ENCODE results near the gene PRR22.
"Not testable (repeated sequence)": the region's sequence is repeated elsewhere in the genome, so short reads cannot be mapped to it uniquely, and the experiment has no call there.

The PRR22 gene

DNA sequence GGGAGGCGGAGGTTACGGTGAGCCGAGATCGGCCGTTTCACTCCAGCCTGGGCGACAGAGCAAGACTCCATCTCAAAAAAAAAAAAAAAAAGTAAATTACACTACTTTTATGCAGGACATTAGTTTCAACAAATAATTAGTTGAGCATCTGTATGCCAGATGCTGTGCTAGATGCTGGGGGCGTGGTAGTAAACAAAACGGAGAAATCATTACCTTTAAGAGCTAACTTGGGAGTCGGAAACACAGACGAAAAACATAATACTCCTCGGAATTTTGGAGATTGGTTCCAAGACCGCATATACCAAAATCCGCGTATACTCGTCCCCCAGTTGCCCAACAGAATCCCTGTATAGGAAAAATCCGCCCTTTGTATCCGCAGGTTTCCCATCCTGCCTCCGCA is 7.7 kb upstream of the PRR22 start:
- DNase-seq (ENCODE audit: extremely low read depth in 1 of 2, low read depth in 1 of 2), result no peak

DNA sequence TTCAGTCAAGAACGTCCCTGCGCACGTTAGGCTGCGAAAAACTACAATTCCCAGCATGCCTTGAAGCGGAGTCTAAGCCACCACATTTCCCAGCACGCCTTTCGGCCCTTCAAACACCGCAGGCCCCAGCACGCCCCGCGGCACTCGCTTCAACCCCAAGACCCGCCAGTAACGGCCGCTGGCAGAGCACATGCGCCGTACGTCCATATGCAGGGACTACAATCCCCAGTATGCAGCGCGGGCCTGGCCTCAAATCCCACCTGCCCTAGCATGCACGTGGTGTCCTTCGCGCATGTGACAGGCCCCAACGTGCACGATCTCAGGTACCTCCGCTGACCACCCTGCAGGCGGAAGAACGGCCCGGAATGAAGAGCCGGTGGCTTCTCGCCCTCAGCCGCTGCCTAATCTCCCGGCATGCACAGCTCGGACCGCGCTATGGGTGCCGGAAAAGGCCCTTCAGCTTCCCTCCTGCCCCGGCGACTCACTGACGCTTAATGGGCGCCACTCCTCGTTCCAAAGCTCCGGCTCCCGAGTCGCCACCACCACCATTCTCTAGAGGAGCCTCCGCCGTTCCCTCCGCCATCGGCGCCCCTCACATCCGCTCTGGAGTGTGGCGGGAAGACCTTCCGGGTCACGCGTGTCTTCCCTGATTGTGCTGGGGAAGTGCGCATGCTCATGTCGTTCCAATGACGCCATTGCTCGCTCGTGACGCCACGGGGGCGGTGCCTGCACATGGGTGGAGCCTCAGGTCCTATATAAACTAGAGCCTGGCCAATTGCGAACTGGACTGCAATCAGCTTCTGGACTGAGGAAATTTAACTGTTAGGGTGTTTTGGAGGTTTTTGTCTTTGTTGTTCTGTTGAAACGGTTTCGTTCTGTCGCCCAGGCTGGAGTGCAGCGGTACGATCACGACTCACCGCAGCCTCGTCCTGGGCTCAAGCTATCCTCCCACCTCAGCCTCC is 6.3 kb upstream of the PRR22 start, which contains the start of gene DUS3L:
DUS3L (minus strand) TSS at position 605 of the 962 bp plus-strand sequence; CDS start at position 583, 22 bp downstream.
- peak; percentile 90 for DNase-seq (ENCODE audit: extremely low read depth in 1 of 2, low read depth in 1 of 2)

- DNase-seq (ENCODE audit: extremely low read depth in 1 of 2, low read depth in 1 of 2), result no peak
These were observed 5.5 kb upstream of the PRR22 start for GRCh38 chr19:5789886-5790558.

DNA sequence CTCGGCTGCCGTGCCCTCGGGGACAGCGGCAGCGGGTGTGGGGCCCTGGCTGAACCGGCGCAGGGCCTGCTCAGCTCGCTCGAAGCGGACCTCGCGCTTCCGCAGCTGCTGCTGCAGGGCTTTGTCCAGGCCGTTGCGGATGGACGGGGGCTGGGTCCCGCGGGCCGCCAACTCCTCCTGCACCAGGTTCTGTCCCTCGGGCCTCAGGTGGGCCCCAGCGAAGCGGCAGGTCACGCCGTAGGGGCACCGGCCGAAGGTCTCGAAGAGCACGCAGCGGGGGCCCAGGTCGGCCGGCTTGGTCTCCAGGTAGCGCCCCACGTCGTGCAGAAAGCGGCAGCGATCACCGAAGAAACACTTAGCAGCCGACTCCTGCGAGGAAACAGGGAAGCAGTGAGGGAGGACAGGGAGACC is 4.8 kb upstream of the PRR22 start:
- DNase-seq (ENCODE audit: extremely low read depth in 1 of 2, low read depth in 1 of 2), result no peak

- no peak for DNase-seq (ENCODE audit: extremely low read depth in 1 of 2, low read depth in 1 of 2)
These were observed 3.9 kb upstream of the PRR22 start for GRCh38 chr19:5788422-5788821.

GRCh38 chr19:5787409-5788182 is 3.0 kb upstream of the PRR22 start:
- no peak for DNase-seq (ENCODE audit: extremely low read depth in 1 of 2, low read depth in 1 of 2)

GRCh38 chr19:5786593-5787408 is 2.3 kb upstream of the PRR22 start:
- DNase-seq (ENCODE audit: extremely low read depth in 1 of 2, low read depth in 1 of 2), result no peak

GRCh38 chr19:5785423-5785822 is 877 bp upstream of the PRR22 start:
- DNase-seq (ENCODE audit: extremely low read depth in 1 of 2, low read depth in 1 of 2), result no peak

DNA sequence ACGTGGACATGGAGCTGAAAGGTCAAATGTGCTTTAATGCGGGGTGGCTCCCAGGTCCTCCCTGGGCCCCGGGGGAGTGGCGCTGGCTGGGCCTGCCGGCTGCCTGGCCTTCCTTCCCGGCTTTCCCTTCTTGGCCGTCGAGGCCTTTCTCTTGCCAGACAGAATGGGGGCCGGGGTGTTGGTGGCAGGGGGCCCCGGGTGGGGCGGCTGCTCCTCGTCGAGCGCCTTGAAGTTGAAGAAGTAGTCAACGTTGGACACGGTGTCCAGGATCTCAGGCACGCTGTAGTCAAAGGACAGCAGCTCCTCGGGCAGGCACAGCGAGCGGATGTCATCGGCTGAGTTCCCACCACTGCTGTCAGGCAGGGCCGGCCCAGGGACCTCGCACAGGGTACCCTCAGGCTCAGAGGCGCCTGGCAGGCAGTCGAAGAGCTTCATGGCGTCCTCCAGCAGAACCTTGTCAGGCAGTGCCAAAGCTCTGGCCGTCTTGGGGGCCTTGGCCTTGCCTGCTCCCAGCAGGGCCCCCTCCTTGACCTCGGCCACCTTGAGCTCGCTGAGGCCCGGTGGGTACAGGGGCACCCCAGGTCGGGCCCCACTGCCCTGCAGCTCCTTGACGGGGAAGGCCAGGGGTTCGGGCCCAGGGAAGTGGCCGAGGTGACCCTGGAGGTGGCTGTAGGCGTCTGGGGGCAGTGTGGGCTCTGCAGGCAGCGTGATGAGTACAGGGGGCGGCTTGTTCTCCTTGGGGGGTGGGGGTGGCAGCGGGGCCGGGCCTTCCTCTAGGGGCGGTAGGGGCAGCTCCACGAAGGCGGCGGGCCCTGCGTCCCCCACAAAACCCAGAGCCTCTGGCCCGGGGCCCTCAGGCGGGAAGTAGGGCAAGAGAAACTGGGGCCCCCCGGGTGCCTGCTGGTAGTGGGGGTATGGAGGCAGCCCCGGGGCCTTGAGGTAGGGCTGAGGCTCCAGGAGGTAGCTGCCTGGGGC is 1.3 kb downstream of the PRR22 start:
- no peak for DNase-seq (ENCODE audit: extremely low read depth in 1 of 2, low read depth in 1 of 2)

DNA sequence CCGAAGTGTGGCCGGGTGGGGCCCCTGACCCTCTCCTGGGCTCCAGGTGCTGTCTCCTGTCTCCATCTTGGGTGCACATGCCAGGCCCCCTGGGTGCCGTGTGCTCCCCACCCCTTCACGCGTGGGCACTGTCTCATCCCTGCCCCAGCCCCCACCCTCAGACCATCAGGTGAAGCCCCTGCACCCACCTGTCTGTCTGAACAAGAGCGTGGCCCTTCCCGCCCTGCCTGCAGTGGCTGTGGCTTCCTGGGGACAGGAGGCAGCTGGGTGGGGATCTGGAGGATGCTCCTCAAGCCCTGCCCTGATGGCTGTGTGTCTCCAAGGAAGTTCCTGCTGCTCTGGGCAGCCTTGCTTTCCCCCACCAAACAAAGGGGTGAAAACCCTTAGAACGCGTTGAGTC is 2.2 kb downstream of the PRR22 start:
- DNase-seq (ENCODE audit: extremely low read depth in 1 of 2, low read depth in 1 of 2), result no peak

- not testable (repeated sequence) for DNase-seq (ENCODE audit: extremely low read depth in 1 of 2, low read depth in 1 of 2)
These were observed 3.6 kb downstream of the PRR22 start for GRCh38 chr19:5780916-5781315.

GRCh38 chr19:5778402-5778801 is 6.1 kb downstream of the PRR22 start:
- no peak for DNase-seq (ENCODE audit: extremely low read depth in 1 of 2, low read depth in 1 of 2)

- no peak for DNase-seq (ENCODE audit: extremely low read depth in 1 of 2, low read depth in 1 of 2)
These were observed 8.8 kb downstream of the PRR22 start for GRCh38 chr19:5775668-5776309.

DNA sequence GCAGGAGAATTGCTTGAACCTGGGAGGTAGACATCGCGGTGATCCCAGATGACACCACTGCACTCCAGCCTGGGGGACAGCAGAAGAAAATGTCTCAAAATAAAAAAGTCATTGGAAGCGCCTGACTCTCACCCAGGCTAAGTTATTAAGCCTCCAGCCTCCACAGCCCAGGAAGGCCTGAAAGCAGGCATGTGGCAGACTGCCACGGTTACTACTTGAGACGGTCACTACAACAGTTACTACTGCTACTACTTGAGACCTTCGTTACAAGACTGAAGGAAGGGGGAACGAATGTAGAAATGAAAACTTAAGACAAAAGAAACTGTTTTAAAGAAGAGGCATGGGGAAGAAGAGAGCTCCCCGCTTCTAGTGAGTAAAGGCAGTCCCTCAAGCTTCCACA is 9.6 kb downstream of the PRR22 start:
- no peak for DNase-seq (ENCODE audit: extremely low read depth in 1 of 2, low read depth in 1 of 2)

- DNase-seq (ENCODE audit: extremely low read depth in 1 of 2, low read depth in 1 of 2), result no peak
These were observed 11.3 kb downstream of the PRR22 start for GRCh38 chr19:5773276-5773675.

DNA sequence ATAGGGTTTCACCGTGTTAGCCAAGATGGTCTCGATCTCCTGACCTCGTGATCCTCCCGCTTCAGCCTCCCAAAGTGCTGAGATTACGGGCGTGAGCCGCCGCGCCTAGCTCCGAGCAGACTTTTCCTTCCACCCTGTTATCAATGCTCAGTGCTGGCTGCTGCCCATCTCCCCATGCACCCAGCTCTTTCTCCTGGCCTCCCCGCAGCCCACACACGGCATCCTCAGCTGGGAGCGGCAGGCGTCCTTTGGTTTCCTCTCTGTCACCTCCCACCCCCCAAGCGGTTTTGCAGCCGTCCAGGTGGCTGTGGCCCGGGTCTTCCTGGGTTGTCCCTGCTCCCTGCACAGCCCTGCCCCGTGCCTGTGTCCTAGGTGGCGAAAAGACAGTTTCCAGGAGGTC is 12.1 kb downstream of the PRR22 start:
- DNase-seq (ENCODE audit: extremely low read depth in 1 of 2, low read depth in 1 of 2), result no peak

- no peak for DNase-seq (ENCODE audit: extremely low read depth in 1 of 2, low read depth in 1 of 2)
These were observed 16.6 kb downstream of the PRR22 start for GRCh38 chr19:5767949-5768348.

DNA sequence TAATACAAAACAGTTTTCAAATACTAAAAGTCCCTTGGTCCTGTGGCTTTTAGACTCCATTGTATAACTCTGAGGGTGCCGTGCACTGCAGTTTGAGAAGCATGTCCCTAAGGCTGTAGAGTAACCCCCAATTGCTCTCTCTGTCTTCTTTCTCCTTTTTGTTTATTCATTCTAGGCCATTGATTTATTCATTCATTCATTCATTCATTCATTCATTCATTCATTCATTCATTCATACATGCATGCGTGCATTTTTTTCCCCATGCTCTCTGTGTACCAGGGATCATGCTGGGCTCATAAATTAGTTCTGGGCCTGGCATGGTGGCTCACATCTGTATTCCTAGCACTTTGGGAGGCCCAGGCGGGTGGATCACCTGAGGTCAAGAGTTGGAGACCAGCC is 19.3 kb downstream of the PRR22 start:
- DNase-seq (ENCODE audit: extremely low read depth in 1 of 2, low read depth in 1 of 2), result no peak

All from activated CD8-positive, alpha-beta memory T cell treated with anti-CD3 and anti-CD28 coated beads for 1 hour (primary cell).